T-helper 1 cell treated with Interleukin-12 subunit alpha and Interleukin-12 subunit beta and Interleukin-4 antibody, amounts not matched to agents 30 ng/mL and 1 ng/mL, for 36 hours (primary cell): Measurements from ENCODE around the gene MBOAT2. TPM values are rescaled to one million over a fixed set of nuclear protein-coding genes. Genes with fewer than 3 reads are reported as not detected.
"Not testable (repeated sequence)": the region's sequence is repeated elsewhere in the genome, so short reads cannot be mapped to it uniquely, and the experiment has no call there.

ENCODE experiments used
- intact Hi-C: fragments of 100-400 bp; cut with micrococcal nuclease; formaldehyde crosslinking; loops from one replicate; pipeline ENCODE4 v1.15.1; 2024
- total RNA-seq: library from RNA; stranded (reverse); gene quantifications from 2 replicates; pipeline ENCODE4 v1.2.3, GENCODE V29; 2022

The MBOAT2 gene
- total RNA-seq, 1 donor from 2014 or later = 4.7 TPM

DNA sequence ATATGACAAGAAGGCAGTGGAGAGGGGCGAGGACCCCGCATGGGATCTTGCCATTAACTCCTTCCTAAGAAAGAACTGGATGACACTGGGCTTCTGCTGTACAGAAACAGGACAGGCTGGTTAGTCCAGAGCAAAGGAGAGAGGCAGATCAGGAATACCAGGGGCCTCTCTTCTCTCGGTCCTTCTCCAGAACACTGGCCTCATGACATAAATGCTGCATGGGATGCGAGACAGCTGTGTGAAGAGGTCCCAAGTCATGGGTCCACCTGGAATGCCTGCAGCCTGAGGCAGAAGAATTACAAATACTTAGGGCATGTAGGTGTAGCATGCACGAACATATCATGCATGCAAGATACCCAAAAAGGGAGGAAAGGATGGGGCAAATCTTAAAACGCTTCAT lies 9.1 kb downstream of the MBOAT2 start:
- intact Hi-C loops = no loop called here

DNA sequence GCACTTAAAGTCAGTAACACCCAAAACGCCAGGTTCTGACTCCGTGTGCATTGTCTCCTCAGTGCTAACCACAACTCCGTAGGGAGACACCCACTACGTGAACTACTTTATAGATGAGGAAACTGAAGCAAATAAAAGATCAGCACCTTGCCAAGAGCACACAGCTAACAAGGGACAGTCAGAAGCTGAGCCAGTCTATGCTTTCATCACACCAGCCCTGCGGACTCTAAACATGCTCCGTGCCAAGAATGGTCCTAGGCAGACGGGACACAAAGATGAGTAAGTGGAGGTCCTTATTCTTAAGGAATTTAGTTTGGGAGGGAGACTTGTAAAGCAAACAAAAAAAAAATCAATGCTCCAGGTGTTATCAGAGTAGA lies 9.6 kb downstream of the MBOAT2 start:
- intact Hi-C loops = no loop called here

DNA sequence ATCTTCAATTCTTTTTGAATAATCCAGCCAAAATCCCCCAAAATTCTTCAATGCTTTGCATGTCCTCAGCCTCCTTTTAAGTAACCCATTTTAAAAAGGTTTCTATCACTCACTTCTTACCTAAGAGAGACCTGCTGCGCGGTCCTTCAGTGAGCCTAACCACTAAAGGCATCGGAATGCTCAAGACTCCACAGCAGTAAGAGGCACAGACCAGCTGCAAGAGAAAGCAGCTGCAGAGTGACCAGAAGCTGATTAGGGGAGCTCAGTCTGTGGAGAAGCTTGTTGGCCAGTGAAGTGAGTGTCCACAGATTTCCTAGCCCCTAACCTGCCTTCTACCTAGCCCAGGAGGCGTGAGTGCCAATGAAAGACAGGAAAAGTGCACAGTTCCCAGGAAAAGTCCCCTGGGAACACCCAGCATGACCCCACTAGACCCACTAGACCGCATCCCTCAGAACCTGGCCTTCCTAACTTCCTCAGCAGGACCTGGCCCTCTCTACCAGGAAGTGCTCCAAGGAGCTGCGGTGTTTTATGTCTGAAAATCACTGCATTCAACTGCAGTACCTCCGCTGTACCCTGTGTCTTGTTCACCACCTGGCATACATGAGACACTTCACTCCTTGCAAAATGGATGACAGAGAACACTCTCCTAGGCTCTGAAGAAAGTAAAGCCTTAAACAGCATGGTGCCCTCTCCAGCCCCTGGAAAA lies 10.1 kb downstream of the MBOAT2 start:
- intact Hi-C loops = no loop called here

DNA sequence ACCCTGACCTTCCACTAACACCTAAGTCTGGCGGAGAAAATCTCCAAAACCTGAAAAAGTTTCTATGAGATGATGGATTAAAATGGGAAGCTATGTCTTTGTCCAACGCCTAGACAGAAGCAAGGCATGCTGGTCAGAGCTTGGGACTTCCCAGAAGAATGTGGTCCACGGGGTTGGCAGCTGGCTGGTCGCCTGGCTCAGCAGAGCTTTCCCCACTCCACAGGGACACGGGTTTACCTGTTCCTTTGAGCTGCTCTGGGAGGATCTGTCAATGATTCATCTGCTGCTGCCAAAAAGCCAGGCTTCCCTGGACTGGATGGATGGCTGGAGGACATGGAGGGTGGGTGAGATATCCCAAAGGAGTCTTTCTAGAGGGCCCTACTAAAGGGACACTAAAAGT lies 10.8 kb downstream of the MBOAT2 start:
- intact Hi-C loops = no loop called here

DNA sequence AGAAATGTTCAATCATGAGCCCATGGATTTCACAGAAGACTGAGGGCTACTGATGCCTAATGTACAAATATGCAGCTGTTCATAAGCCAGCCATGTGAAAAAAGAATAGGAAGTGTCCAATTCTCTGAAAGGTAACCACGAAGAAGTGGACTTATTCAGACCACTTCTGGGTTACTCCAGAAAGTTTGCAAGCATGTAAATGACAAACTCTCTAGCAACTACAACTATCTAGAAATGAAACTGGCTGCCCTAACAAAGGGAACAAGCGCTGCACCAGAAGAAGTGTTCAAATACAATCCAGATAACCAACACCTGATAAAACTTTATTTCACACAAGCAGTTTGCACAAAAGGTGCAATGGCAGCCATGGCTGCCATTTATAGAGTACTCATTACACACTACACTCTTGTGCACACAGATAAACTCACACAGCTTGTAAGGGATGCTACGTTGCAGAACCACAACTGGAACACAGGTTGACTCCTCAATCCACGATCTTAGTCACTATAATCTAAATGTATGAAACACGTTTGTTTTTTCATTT lies 13.9 kb downstream of the MBOAT2 start:
- intact Hi-C loops = loop anchor here (10.0 kb wide), 1 partner anchor 115 kb away; no protein-coding TSS in a partner anchor

DNA sequence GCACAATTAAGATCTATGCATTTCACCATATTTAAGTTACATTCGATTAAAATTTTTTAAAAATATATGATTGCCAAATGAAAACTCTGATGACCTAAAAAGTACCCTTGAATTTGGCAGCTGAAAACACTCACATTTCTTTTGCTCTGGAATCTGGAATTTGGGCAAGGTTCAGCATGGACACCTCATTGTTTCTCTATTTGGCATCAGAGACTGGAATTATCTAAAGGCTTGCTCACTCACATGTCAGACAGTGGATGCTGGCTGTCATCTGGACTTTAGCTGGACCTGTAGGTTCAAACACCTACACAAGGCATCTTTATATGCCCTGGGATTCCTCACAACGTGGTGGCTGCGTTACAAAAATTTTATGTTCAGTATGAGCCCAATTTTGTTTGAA lies 16.1 kb downstream of the MBOAT2 start:
- intact Hi-C loops = loop anchor here (10.0 kb wide), 1 partner anchor 113 kb away; no protein-coding TSS in a partner anchor

DNA sequence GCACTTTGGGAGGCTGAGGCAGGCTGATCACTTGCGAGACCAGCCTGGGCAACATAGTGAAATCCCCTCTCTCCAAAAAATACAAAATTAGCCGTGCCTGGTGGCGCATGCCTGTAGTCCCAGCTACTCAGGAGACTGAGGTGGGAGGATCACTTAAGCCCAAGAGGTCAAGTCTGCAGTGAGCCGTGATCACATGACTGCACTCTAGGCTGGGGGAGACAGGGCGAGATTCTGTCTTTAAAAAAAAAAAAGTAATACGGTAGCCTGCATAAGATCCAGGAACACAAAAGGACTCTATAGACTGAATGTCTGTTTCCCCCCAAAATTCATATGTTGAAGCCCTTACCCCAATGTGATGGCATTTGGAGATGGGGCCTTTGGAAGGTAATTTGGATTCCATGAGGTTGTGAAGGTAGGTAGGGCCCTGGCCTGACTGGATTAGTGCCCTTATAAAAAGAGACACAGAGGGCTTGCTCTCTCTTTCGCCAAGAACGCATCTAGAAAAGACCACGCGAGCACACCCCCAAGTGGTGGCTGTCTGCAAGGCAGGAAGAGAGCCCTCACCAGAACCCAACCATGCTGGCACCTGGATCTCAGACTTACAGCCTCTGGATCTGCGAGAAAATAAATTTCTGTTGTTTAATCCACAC lies 17.0 kb downstream of the MBOAT2 start:
- intact Hi-C loops = loop anchor here (10.0 kb wide), 1 partner anchor 112 kb away; no protein-coding TSS in a partner anchor

DNA sequence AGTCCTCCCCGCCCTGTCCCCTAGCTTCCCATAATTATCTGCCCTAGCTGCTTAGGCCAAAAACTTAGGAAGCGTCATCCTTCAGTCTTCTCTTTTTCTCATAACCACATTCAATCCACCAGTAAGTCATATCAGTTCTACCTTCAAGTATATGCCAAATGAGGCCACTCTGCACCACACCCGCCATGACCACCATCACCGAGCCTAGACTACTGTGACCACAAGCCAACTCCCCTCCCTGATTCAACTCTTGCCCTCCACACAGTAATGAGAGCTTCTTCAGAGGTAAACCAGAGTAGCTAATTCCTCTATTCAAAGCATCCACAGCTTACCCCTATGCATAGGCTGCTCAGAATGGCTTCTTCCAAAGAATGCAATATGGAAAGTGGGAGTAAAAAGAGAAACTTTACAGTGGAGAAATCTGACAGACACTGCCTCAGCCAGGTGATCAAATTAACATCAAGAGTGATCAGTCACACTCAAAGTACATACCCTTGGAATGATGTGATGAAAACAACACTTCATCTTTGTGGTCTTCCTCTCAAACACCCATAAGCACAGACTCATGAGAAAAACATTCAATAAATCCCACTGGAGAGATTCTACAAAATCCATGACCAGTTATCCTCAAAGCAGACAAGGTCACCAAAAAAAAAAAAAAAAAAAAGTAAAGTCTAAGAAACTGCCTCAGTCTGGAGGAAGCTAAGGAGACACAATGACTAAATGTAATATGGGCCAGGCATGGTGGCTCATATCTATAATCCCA lies 17.7 kb downstream of the MBOAT2 start:
- intact Hi-C loops = loop anchor here (10.0 kb wide), 1 partner anchor 111 kb away; no protein-coding TSS in a partner anchor

DNA sequence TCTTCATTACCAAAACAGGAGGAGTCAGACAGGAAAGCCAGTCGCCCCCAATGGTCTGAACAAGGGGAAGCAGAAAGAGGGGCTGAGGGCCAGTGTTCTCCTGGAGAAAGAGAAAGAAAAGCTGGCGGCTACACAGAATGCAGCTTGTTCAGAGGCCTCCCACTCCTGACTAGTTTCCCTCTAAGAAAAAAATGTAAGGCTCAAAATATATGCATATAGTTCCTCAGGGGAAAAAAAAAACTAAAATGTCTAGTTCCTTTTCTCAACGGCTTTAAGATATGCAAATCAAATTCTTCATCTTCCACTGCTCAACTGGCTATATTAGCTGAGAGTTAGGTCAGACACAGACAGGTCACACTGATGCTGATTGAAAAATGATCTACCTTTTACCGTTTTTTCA lies 18.6 kb downstream of the MBOAT2 start:
- intact Hi-C loops = loop anchor here (10.0 kb wide), 1 partner anchor 110 kb away; no protein-coding TSS in a partner anchor

DNA sequence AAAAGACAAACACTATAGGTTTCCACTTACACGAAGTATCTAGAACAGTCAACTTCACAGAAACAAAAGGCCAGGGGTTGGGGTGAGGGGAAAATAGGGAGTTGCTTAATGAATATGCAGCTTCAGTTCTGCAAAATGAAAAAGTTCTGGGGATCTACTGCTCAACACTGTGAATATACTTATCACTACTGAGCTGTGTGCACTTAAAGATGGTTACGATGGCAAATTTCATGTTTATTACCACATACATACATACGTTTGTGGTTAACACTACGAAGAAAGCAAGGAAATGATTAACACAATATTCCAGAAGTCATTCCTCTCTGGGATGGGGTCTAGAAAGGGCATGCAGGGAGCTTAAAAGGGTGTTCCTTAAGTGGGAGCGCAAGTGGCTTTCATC lies 19.3 kb downstream of the MBOAT2 start:
- intact Hi-C loops = loop anchor here (10.0 kb wide), 1 partner anchor 109 kb away; no protein-coding TSS in a partner anchor

DNA sequence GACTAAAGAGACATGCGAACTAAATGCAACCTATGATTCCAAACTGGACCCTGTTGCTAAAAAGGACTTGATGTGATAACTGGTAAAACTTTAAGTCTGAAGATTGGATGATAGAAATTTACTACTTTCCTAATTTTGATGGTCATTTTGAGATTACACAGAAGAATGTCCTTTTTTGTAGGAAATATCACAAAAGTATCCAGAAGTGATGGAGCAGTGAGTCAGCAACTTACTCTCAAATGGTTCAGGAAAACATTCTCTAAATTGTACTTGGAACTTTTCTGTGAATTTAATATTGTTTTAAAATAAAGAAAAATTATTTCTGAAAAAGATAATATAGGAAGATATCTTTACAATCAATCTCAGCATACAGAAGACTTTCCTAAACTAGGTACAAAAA lies 19.9 kb downstream of the MBOAT2 start:
- intact Hi-C loops = loop anchor here (10.0 kb wide), 1 partner anchor 109 kb away; no protein-coding TSS in a partner anchor

DNA sequence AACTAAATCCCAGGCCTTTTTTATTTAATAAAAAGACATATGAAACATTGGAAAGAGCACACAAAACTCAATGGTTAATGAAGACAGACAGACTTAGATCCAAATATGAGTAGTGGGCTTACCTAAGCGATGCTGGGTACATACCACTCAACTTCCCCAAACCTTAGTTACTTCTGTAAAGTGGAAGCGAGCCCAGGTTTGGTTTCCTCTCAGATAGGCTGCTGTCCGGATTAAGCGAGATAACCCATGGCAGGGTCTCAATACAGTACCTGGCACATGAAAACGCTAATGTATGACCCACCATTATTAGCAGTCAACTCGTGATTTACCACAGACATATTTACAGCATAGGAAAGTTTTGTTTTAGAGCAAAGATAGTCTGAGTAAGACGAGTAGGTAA lies 21.6 kb downstream of the MBOAT2 start:
- intact Hi-C loops = loop anchor here (10.0 kb wide), 1 partner anchor 107 kb away; no protein-coding TSS in a partner anchor

DNA sequence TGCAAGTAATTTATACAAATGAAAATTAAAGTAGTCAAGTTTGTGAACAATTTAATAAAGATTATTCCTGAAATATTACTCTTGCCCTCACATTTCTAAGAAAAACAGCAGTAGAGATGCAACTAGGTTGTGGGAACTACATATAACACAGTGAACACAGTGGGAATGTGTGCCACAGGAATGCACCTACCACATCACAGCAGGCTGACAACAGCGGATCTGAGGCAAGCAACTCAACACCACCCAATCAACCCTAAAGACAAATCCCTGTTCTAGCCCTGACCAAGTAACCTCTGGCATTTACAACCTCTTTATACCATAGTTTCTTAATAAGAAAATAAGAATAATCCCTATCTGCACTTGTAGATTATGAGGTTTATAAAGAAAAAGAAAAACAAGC lies 23.4 kb downstream of the MBOAT2 start:
- intact Hi-C loops = loop anchor here (10.0 kb wide), 1 partner anchor 105 kb away; no protein-coding TSS in a partner anchor

DNA sequence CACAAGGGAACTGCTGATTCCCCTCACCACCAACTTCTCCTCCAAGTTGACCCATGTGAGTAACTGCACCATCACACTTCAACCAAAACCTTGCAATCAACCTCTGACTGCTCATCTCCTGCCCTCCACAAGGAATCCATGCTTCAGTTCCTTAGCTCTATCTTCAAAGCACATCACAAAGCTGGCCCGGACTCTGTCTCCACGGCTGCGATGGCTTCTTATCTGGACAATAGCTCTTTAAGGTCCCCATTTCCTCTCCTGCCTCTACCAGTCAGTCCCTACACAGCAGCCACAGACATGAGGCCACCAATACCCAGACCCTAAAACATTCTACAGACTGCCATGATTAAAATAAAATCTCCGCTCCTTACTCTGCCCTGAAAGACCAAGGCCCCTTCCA lies 25.7 kb downstream of the MBOAT2 start:
- intact Hi-C loops = no loop called here

DNA sequence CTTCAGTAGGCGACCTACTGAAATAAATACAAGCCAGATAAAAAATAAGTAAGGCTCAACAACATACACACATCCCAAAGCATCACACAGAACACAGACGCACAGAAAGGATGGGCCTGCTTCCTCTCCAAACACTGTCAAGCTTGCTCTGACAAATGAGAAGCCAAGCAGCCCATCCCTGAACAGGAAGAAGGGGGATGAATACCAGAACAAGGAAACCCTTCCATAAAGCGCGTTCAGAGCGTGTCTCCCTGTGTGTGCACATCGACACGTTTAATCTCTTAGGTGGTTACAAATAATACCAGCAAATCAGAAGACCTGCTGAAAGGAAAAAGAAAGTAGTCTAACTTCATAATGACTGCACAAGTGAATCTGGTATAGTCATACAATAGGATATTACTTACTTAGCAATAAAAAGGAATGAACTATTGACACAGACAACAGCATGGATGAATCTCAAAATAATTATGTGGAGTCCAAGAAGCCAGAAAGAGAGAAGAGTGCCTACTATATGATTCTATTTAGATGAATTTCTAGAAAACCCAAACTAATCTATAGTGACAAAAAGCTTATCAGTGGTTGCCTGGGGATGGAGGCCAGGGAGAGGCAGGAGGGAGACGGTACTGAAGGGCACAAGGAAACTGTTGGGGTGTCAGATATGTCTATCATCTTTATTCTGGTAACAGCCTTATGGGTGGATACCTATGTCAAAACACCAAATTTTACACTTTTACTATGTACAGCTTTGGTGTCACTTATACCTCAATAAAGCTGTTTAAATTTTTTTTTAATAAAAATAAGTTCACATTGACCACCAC lies 26.8 kb downstream of the MBOAT2 start:
- intact Hi-C loops = no loop called here

DNA sequence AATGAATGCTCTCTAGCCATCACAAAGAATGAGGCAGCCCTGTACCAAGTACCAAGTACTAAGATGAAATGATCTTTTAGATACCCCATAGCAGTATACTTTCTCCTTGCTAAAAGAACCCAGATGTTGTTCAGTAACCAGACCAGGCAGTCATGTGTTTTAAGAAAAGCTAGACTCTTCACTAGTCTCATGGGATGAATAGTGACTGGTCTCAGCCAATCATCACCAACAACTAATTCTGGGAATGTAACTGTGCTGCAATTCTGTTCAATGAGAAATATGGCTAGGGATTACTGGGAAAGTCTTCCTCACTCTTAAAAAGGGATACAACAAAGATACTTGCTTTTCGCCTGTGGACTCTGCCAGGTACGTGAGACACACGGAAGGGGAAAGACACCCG lies 29.5 kb downstream of the MBOAT2 start:
- intact Hi-C loops = no loop called here

DNA sequence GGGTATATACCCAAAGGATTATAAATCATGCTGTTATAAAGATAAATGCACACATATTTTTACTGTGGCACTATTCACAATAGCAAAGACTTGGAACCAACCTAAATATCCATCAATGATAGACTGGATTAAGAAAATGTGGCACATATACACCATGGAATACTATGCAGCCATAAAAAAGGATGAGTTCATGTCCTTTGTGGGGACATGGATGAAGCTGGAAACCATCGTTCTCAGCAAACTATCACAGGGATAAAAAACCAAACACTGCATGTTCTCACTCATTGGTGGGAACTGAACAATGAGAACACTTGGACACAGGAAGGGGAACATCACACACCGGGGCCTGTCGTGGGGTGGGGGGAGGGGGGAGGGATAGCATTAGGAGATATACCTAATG lies 30.5 kb downstream of the MBOAT2 start:
- intact Hi-C loops = not testable (repeated sequence)

DNA sequence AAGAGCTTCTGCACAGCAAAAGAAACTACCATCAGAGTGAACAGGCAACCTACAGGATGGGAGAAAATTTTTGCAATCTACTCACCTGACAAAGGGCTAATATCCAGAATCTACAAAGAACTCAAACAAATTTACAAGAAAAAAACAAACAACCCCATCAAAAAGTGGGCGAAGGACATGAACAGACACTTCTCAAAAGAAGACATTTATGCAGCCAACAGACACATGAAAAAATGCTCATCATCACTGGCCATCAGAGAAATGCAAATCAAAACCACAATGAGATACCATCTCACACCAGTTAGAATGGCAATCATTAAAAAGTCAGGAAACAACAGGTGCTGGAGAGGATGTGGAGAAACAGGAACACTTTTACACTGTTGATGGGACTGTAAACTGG lies 30.9 kb downstream of the MBOAT2 start:
- intact Hi-C loops = not testable (repeated sequence)

DNA sequence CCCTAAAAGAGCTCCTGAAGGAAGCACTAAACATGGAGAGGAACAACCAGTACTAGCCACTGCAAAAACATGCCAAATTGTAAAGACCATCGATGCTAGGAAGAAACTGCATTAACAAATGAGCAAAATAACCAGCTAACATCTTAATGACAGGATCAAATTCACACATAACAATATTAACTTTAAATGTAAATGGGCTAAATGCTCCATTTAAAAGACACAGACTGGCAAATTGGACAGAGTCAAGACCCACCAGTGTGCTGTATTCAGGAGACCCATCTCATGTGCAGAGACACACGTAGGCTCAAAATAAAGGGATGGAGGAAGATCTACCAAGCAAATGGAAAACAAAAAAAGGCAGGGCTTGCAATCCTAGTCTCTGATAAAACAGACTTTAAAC lies 34.1 kb downstream of the MBOAT2 start:
- intact Hi-C loops = not testable (repeated sequence)

DNA sequence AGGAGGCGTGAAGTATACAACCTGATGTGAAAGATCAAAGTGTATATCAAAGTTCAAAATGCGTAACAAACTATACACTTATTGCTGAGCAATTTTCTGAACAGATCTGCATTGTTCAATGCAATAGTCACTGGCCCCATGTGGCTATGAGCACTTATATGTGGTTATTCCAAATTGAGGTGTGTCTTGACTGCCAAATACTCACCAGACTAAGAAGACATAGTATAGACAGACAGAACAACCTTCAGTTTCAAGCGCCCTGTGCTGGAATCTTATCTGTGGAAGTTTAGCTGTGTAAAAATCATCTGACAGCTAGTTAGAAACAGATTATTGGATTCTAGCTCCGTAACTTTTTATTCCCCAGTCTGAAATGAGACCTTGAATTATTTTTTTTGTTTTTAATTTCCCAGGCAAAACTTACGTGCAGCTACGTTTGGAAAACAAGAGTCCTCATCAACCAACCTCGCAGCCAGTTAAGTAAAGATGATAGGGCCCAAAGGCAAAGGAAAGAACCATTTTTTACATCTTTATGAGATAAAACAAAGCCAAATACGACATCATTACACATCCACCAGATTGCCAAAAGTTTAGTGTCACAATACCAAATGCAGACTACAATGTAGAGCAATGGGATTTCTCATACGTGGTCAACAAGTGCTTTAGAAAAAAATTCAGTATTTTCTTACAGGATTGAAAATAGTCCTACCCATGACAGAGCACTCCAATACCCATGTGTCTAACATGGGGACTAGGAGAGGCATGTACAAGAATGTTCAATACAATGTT lies 37.2 kb downstream of the MBOAT2 start:
- intact Hi-C loops = no loop called here
